SK-N-SH (cell line): ENCODE data around the gene POU2F1. TPM values are rescaled to one million over a fixed set of nuclear protein-coding genes. Genes with fewer than 3 reads are reported as not detected.

Experiments
- CTCF ChIA-PET: fragments of 300-600, 350-600 bp; formaldehyde crosslinking; extraction: SDS; loops from one replicate; lab custom pipeline; 2021; lab: Yijun Ruan, JAX
- POLR2A ChIA-PET: fragments of 350-600 bp; sonication (Branson Sonifier 250); formaldehyde crosslinking; extraction: SDS; loops from one replicate; lab custom pipeline; 2020; ENCODE audit warnings: antibody characterized with exemption, inconsistent platforms; lab: Yijun Ruan, JAX
- DNase-seq: peaks from one replicate; pipeline ENCODE4 v3.0.0; 2012
- H2AFZ ChIP-seq: fragments of 200-600 bp; sonication (generic); 2 replicates; pipeline ENCODE4 v1.8.1; 2016; ENCODE audit warnings: antibody characterized with exemption, mild to moderate bottlenecking, low read depth
- H3F3A ChIP-seq: fragments of 200-600 bp; sonication (generic); replicated peaks from 2 replicates; pipeline ENCODE3; 2016; ENCODE audit warnings: antibody characterized with exemption, mild to moderate bottlenecking; ENCODE audit not compliant: insufficient read depth
- H3K27ac ChIP-seq, 2 experiments: fragments of 200-500 bp in 1 of 2; fragments of 200-600 bp in 1 of 2; sonication (Bioruptor generic) in 1 of 2; sonication (generic), shearing (Covaris generic) in 1 of 2; 2 replicates each; pipeline versions ENCODE4 v1.5.1 to v1.6.1; 2014 to 2016; ENCODE audit warnings: low read depth in 2 of 2, inconsistent platforms in 1 of 2, low read length in 1 of 2, mild to moderate bottlenecking in 1 of 2, mixed read lengths in 1 of 2
- H3K27me3 ChIP-seq: fragments of 200-600 bp; sonication (generic), shearing (Covaris generic); 2 replicates; pipeline ENCODE4 v1.6.1; 2016; ENCODE audit warnings: mixed run types; ENCODE audit not compliant: insufficient read depth
- H3K36me3 ChIP-seq, 2 experiments: fragments of 200-500 bp in 1 of 2; fragments of 200-600 bp in 1 of 2; sonication (Bioruptor generic) in 1 of 2; sonication (generic) in 1 of 2; replicated peaks in 1 of 2; 2 replicates each; pipeline versions ENCODE3 to v1.5.1; 2014 to 2016; ENCODE audit warnings: low read length in 1 of 2, mild to moderate bottlenecking in 1 of 2; ENCODE audit not compliant: insufficient read depth in 2 of 2, control insufficient read depth in 1 of 2
- H3K4me1 ChIP-seq, 2 experiments: fragments of 200-500 bp in 1 of 2; fragments of 200-600 bp in 1 of 2; sonication (Bioruptor generic) in 1 of 2; sonication (generic), shearing (Covaris generic) in 1 of 2; 2 replicates each; pipeline versions ENCODE4 v1.5.1 to v1.6.1; 2014 to 2016; ENCODE audit warnings: low read depth in 1 of 2, low read length in 1 of 2, mixed run types in 1 of 2; ENCODE audit not compliant: insufficient read depth in 2 of 2, control insufficient read depth in 1 of 2
- H3K4me2 ChIP-seq: fragments of 200-600 bp; sonication (generic), shearing (Covaris generic); 2 replicates; pipeline ENCODE4 v1.6.1; 2017; ENCODE audit warnings: mixed run types
- H3K4me3 ChIP-seq, 2 experiments: fragments of 200-500 bp in 1 of 2; fragments of 200-600 bp in 1 of 2; sonication (Bioruptor generic) in 1 of 2; sonication (generic), shearing (Covaris generic) in 1 of 2; 2 replicates each; pipeline versions ENCODE4 v1.5.1 to v1.8.1; 2014 to 2016; ENCODE audit warnings: low read depth in 2 of 2, inconsistent platforms in 1 of 2, low read length in 1 of 2, mild to moderate bottlenecking in 1 of 2, mixed read lengths in 1 of 2, moderate library complexity in 1 of 2
- H3K79me2 ChIP-seq: fragments of 200-600 bp; sonication (generic); 2 replicates; pipeline ENCODE4 v1.8.1; 2017; ENCODE audit warnings: mild to moderate bottlenecking; ENCODE audit not compliant: insufficient read depth
- H3K9ac ChIP-seq: fragments of 200-600 bp; sonication (generic); 2 replicates; pipeline ENCODE4 v1.6.1; 2017; ENCODE audit warnings: mixed run types
- H3K9me2 ChIP-seq: fragments of 200-600 bp; sonication (generic); 2 replicates; pipeline ENCODE4 v1.6.1; 2017; ENCODE audit warnings: mixed run types
- H3K9me3 ChIP-seq: fragments of 200-600 bp; sonication (generic); 2 replicates; pipeline ENCODE4 v1.6.1; 2017; ENCODE audit warnings: mixed run types, mild to moderate bottlenecking, moderate library complexity
- H4K20me1 ChIP-seq: fragments of 200-600 bp; sonication (generic); 2 replicates; pipeline ENCODE4 v1.6.1; 2017; ENCODE audit warnings: mild to moderate bottlenecking, mixed run types; ENCODE audit not compliant: insufficient read depth
- CTCF ChIP-seq: fragments of 200-600 bp; sonication (generic); IDR thresholded peaks from 2 replicates; pipeline ENCODE4 v1.6.1; 2017; ENCODE audit warnings: antibody characterized with exemption, mild to moderate bottlenecking, moderate library complexity
- EP300 ChIP-seq, 2 experiments: IDR thresholded peaks; 2 replicates each; pipeline versions ENCODE4 v1.4.0 to v1.6.1; 2012; ENCODE audit warnings: borderline replicate concordance in 1 of 2, low read depth in 1 of 2, low read length in 1 of 2
- FOSL2 ChIP-seq: IDR thresholded peaks from 2 replicates; pipeline ENCODE4 v1.4.0; 2012; ENCODE audit warnings: low read depth, mild to moderate bottlenecking, moderate library complexity, borderline replicate concordance
- FOXJ3 ChIP-seq: sonication (generic); formaldehyde crosslinking; IDR thresholded peaks from 2 replicates; pipeline ENCODE4 v1.5.1; 2020; ENCODE audit warnings: mild to moderate bottlenecking, missing genetic modification reagents
- FOXM1 ChIP-seq: IDR thresholded peaks from 2 replicates; pipeline ENCODE4 v1.4.0; 2012; ENCODE audit warnings: low read depth, mild to moderate bottlenecking
- MEF2A ChIP-seq: IDR thresholded peaks from 2 replicates; pipeline ENCODE4 v1.4.0; 2012; ENCODE audit warnings: low read depth, borderline replicate concordance
- MXI1 ChIP-seq: IDR thresholded peaks from 2 replicates; pipeline ENCODE4 v1.6.1; 2012; ENCODE audit warnings: mild to moderate bottlenecking, low read depth, low read length, improper control_type of control experiment
- NFIC ChIP-seq: IDR thresholded peaks from 2 replicates; pipeline ENCODE4 v1.4.0; 2012; ENCODE audit warnings: borderline replicate concordance
- PBX3 ChIP-seq: IDR thresholded peaks from 2 replicates; pipeline ENCODE4; 2012
- RFX5 ChIP-seq: IDR thresholded peaks from 2 replicates; pipeline ENCODE4 v1.6.1; 2012; ENCODE audit warnings: mild to moderate bottlenecking, improper control_type of control experiment, low read length
- TAF1 ChIP-seq: IDR thresholded peaks from 2 replicates; pipeline ENCODE4 v1.6.1; 2012; ENCODE audit warnings: low read depth, mild to moderate bottlenecking, low read length, moderate library complexity, borderline replicate concordance
- TCF12 ChIP-seq: IDR thresholded peaks from 2 replicates; pipeline ENCODE4 v1.4.0; 2012
- WGBS: methylation state at CpG from one replicate; pipeline ENCODE4 v1.1.6; 2017; ENCODE audit warnings: low lambda C conversion rate; 5-methylcytosine and 5-hydroxymethylcytosine counted together
- polyA plus RNA-seq, 3 experiments: library from polyadenylated mRNA; depleted of rRNA; stranded (reverse); fragments of >200 nt; gene quantifications; 2 replicates each; pipeline ENCODE4 v1.2.3, GENCODE V29; 2012

The POU2F1 gene
- polyA plus RNA-seq, 1 of the 3 experiments (the other 2 are of a cell fraction): 1.2 TPM

- no peak for TF ChIP-seq EP300 (IDR thresholded peaks at IDR 0.05; ENCODE audit: borderline replicate concordance in 1 of 2, low read depth in 1 of 2, low read length in 1 of 2)
- no peak for TF ChIP-seq TCF12
These were observed 155.3 kb downstream of the POU2F1 start (continued) for GRCh38 chr1:167375949-167376348.

GRCh38 chr1:167387251-167387910, 166.7 kb downstream of the POU2F1 start:
- Histone ChIP-seq H3K79me2 (no peaks in the 10 kb centered on the region), H3K27me3 (no peaks in the 10 kb centered on the region), H3K9me3 (no peaks in the 10 kb centered on the region), H3K9me2 (no peaks in the 10 kb centered on the region), H3K4me2 (no peak overlapping the region), H3K9ac (no peak overlapping the region), H4K20me1 (no peaks in the 10 kb centered on the region), H3K4me3 (no peak overlapping the region), H2AFZ (no peak overlapping the region), H3F3A (no peaks in the 10 kb centered on the region), H3K36me3 (peaks cover 26 to 44% of the 10 kb centered on the region in 2 experiments), H3K27ac (no peak overlapping the region), H3K4me1 (no peaks in the 10 kb centered on the region)
- WGBS: 98% methylated on average over 7 of the region's 7 CpGs
- no peak for TF ChIP-seq CTCF
- no peak for DNase-seq
- ChIA-PET CTCF (interaction anchor here (1.1 to 1.6 kb wide), 3 partner anchors 14 to 120 kb away, joined by 3 to 7 read pairs (median 3); no protein-coding TSS in a partner anchor), POLR2A (no interaction called here)

GRCh38 chr1:167388976-167389375, 168.3 kb downstream of the POU2F1 start:
- H3K4me3 ChIP-seq: no peak overlapping the region
- H3K9me3 ChIP-seq: no peaks in the 10 kb centered on the region
- no peak for TF ChIP-seq TAF1
- TF ChIP-seq EP300 (IDR thresholded peaks at IDR 0.05; ENCODE audit: borderline replicate concordance in 1 of 2, low read depth in 1 of 2, low read length in 1 of 2): no peak
- TF ChIP-seq MXI1: no peak
- H3K27ac ChIP-seq: no peak overlapping the region
- no peak overlapping the region for H3K9ac ChIP-seq
- H3K4me1 ChIP-seq: no peaks in the 10 kb centered on the region
- H3K4me2 ChIP-seq: no peak overlapping the region
- ChIA-PET POLR2A (no interaction called here), CTCF (interaction anchor here (1.1 kb wide), 1 partner anchor 15 kb away, joined by 4 read pairs; no protein-coding TSS in a partner anchor)
- no peak for DNase-seq
- H2AFZ ChIP-seq: no peak overlapping the region
- peaks cover 28 to 38% of the 10 kb centered on the region in 2 experiments for H3K36me3 ChIP-seq
- 98% methylated on average over 1 of the region's 1 CpG for WGBS
- no peaks in the 10 kb centered on the region for H4K20me1 ChIP-seq
- no peaks in the 10 kb centered on the region for H3F3A ChIP-seq
- H3K27me3 ChIP-seq: no peaks in the 10 kb centered on the region
- no peaks in the 10 kb centered on the region for H3K79me2 ChIP-seq
- H3K9me2 ChIP-seq: no peaks in the 10 kb centered on the region

GRCh38 chr1:167392200-167392696, 171.6 kb downstream of the POU2F1 start:
- no peak overlapping the region for H3K9ac ChIP-seq
- H3F3A ChIP-seq: no peaks in the 10 kb centered on the region
- H3K9me2 ChIP-seq: no peaks in the 10 kb centered on the region
- no peak overlapping the region for H3K4me3 ChIP-seq
- H4K20me1 ChIP-seq: no peaks in the 10 kb centered on the region
- no peaks in the 10 kb centered on the region for H3K79me2 ChIP-seq
- peaks cover 18 to 19% of the 10 kb centered on the region in 2 experiments for H3K36me3 ChIP-seq
- WGBS: 97% methylated on average over 7 of the region's 7 CpGs
- H3K9me3 ChIP-seq: no peaks in the 10 kb centered on the region
- no peak overlapping the region for H2AFZ ChIP-seq
- POLR2A ChIA-PET: no interaction called here
- no peak overlapping the region for H3K27ac ChIP-seq
- no peak for DNase-seq
- CTCF ChIA-PET: interaction anchor here (0.8 to 2.6 kb wide), 4 partner anchors 9 to 1208 kb away, joined by 3 to 13 read pairs (median 5); no protein-coding TSS in a partner anchor
- H3K27me3 ChIP-seq: no peaks in the 10 kb centered on the region
- H3K4me2 ChIP-seq: no peak overlapping the region
- H3K4me1 ChIP-seq: no peaks in the 10 kb centered on the region
- TF ChIP-seq FOXJ3 (CRISPR knock-in tag) (no peak), CTCF (no peak), MXI1 (no peak), PBX3 (no peak), MEF2A (no peak), RFX5 (no peak), FOXM1 (no peak), NFIC (no peak), FOSL2 (no peak)
